A549 (cell line): ENCODE measurements around the gene BGN.

Source experiments
- CHD4 ChIP-seq: fragments of 200-600 bp; sonication (generic); IDR thresholded peaks from 2 replicates; pipeline ENCODE4 v1.6.1; 2016; ENCODE audit warnings: antibody characterized with exemption, mild to moderate bottlenecking, borderline replicate concordance
- MAZ ChIP-seq: fragments of 150-350 bp; IDR thresholded peaks from 2 replicates; pipeline ENCODE4 v1.6.1; 2014; ENCODE audit warnings: antibody characterized with exemption, low read depth, low read length, borderline replicate concordance
- PBX3 ChIP-seq: IDR thresholded peaks from 2 replicates; pipeline ENCODE4 v1.6.1; 2012
- PHF8 ChIP-seq: fragments of 200-600 bp; sonication (generic); IDR thresholded peaks from 2 replicates; pipeline ENCODE4 v1.6.1; 2016; ENCODE audit warnings: low read depth, mild to moderate bottlenecking, antibody characterized with exemption, moderate library complexity, borderline replicate concordance
- RFX5 ChIP-seq: fragments of 450-650 bp; IDR thresholded peaks from 2 replicates; pipeline ENCODE4 v1.7.1; 2014; ENCODE audit warnings: antibody characterized with exemption, mild to moderate bottlenecking, moderate library complexity
- USF2 ChIP-seq: fragments of 450-650 bp; IDR thresholded peaks from 2 replicates; pipeline ENCODE4 v1.6.1; 2014; ENCODE audit warnings: antibody characterized with exemption
- ZFP36 ChIP-seq: fragments of 450-650 bp; IDR thresholded peaks from 2 replicates; pipeline ENCODE4 v1.6.1; 2014; ENCODE audit warnings: borderline replicate concordance; ENCODE audit not compliant: partially characterized antibody
- TF ChIP-seq, protein P1 (sequence below): fragments of >200 bp; sonication (Bioruptor Twin); formaldehyde crosslinking; IDR thresholded peaks from 3 replicates; pipeline ENCODE4 v1.5.1; 2016

DNA sequence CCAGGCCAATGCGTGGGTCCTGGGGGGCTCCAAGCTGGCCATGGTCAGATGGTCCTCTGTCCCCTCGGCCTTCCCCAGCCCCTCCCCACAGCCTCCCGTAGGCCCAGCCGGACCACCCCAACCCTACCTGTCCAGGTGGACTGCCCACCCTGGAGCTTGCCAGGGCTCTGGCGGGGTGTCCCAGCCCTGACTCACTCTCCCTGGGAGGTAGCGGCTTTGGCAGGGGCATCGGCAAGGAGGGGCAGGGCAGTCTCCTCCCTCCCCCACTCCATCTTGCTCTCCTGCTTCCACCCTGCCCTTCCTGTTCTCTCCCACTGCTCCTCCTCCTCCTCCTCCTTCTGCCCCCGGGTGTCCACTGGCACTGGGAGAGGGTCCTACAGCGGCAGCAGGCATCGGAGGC lies 7.4 kb downstream of the BGN start:
- TF ChIP-seq RFX5 (no peak), USF2 (no peak), CHD4 (no peak), ZFP36 (no peak), PBX3 (no peak), PHF8 (no peak), MAZ (no peak)
- TF ChIP-seq, protein P1, sequence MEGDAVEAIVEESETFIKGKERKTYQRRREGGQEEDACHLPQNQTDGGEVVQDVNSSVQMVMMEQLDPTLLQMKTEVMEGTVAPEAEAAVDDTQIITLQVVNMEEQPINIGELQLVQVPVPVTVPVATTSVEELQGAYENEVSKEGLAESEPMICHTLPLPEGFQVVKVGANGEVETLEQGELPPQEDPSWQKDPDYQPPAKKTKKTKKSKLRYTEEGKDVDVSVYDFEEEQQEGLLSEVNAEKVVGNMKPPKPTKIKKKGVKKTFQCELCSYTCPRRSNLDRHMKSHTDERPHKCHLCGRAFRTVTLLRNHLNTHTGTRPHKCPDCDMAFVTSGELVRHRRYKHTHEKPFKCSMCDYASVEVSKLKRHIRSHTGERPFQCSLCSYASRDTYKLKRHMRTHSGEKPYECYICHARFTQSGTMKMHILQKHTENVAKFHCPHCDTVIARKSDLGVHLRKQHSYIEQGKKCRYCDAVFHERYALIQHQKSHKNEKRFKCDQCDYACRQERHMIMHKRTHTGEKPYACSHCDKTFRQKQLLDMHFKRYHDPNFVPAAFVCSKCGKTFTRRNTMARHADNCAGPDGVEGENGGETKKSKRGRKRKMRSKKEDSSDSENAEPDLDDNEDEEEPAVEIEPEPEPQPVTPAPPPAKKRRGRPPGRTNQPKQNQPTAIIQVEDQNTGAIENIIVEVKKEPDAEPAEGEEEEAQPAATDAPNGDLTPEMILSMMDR: no peak
